Measurements from ENCODE around the gene TLK1.

Gene TLK1

GRCh38 chr2:171044416-171044815 is 116.3 kb downstream of the TLK1 start:
- intact Hi-C loops (cut with DNase I): no loop called here
- DNase-seq: no peak

- no peak for DNase-seq
- intact Hi-C loops (cut with DNase I): no loop called here
Measured at GRCh38 chr2:171042253-171042969, 118.3 kb downstream of the TLK1 start.

DNA sequence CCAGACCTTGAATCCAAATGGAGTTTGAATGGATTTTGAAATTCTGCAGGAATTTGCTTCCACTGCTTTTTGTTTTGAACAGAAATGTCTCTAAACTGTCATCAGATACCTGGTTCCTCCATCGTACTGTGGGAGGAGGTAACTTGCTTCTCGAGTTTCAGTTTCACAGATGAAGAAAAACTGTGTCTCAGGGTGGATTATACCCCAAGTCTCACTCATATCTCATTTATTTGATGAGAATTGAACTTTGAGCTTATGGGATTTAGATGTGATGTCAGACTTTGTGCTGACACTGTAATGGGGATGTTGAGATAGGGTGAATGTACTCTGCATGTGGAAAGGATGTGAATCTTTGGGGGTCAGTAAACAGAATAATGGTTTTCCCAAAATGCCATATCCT is 124.2 kb downstream of the TLK1 start:
- intact Hi-C loops (cut with DNase I): no loop called here

DNA sequence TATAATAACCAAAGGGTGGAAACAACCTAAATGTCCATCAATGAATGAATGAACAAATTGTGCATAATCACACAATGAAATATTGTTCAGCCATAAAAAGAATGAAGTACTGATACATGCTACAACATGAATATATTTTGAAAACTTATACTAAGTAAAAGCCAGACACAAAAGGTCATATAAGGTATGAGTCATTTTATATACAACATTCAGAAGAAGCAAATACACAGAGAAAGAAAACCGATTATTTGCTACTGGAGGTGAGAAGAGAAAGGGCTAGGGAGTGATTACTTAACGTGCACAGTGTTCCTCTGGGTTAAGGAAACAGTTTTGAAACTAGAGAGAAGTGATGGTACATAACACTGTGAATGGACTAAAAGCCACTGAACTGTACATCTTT is 126.4 kb downstream of the TLK1 start:
- no peak for DNase-seq
- intact Hi-C loops (cut with DNase I): no loop called here

More for the DNA sequence above, 124.2 kb downstream of the TLK1 start:
- DNase-seq: no peak

DNA sequence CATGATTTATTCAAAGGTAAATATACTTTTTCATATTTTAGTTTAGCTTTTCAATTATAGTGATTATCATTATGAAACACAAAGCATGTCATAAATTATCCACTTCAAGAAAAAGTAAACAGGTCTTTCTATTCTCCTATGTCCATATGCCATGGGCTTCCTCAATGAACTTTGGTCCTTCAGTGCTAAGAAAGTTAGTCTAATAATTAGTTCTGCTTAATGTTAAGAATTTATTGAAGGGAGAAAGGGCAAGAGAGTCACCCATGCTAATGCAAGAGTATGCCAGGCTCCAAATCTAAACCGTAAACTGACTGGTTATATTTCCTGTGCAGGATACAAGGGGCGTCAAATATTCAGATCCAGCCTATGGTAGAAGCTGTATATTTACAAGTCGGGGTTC is 135.5 kb downstream of the TLK1 start:
- DNase-seq: no peak
- intact Hi-C loops (cut with DNase I): no loop called here

GRCh38 chr2:171018522-171018921 is 142.2 kb downstream of the TLK1 start:
- DNase-seq: no peak
- intact Hi-C loops (cut with DNase I): no loop called here

- intact Hi-C loops (cut with DNase I): no loop called here
- DNase-seq: no peak
Measured at GRCh38 chr2:171016125-171016524, 144.6 kb downstream of the TLK1 start.

GRCh38 chr2:171013851-171014250 is 146.8 kb downstream of the TLK1 start:
- intact Hi-C loops (cut with DNase I): no loop called here
- no peak for DNase-seq

- intact Hi-C loops (cut with DNase I): no loop called here
- no peak for DNase-seq
Measured at GRCh38 chr2:171009386-171009785, 151.3 kb downstream of the TLK1 start.

GRCh38 chr2:171008550-171009205 is 152.0 kb downstream of the TLK1 start:
- no peak for DNase-seq
- intact Hi-C loops (cut with DNase I): no loop called here

DNA sequence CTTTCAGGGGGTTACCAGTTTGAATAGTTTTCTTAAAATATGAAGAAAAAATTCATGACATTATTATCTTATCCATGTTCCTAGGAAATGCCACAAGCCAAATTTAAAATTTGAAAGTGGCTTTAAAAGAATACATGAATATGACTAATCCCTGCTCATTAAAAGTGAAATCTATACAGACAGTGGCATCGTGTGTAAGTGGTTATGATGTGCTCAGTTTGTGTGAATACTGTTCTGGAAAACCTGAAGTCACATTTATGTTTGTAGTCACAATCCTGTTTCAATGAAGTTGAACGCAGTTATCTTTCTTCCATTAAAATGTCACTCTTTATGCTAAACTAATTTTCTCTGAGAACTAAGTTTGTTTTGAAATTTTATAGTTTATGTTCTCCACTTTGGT is 155.9 kb downstream of the TLK1 start:
- DNase-seq: no peak
- intact Hi-C loops (cut with DNase I): no loop called here

DNA sequence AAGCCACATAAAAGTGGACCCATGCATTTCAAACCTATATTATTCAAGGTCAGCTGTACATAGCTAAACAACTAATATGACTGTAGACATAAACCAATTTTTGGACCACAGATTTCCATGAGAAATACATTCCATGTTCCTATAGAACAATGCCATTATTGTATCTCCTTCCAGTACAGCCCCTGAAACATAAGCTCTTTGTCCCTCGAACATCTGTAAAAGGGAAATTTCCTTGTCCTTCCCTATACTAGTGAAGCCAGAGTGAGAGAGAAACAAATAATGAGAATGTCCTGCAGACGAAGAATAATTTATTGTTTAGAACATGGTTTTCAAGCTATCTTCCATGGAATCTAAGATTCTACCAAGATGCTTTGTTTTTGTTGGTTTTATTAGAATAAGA is 156.3 kb downstream of the TLK1 start:
- intact Hi-C loops (cut with DNase I): no loop called here
- DNase-seq: no peak

- no peak for DNase-seq
- intact Hi-C loops (cut with DNase I): no loop called here
Measured at GRCh38 chr2:170999654-171000053, 161.0 kb downstream of the TLK1 start.

DNA sequence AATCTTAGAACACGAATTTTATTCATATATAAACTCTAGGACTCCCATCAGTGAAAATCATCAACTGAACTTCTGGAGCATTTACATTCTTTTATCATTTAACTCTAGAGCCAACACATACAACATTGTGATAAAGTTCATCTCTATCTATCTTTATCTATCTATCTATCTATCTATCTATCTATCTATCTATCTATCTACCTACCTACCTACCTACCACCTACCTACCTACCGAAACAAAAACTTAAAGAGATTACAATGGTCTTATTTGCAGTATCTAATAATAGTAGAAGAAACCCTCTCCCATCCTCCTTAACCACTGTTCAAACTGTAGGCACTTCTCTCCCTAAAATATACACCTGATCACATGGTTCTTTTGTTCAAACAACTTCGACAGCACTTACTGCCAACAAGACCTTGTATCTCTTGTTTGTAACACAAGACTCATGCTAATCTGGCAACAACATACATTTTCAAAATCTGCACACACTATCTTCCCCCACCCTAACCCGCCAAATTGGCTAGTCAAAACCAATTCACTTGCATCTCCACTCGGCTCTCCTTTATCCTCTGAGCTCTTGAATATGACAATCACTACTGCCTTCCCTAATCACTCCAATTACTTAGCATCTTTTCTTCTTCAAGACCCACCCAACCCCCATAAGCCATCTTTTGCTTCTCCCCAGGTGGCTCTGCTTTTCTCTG is 162.6 kb downstream of the TLK1 start:
- DNase-seq: no peak
- intact Hi-C loops (cut with DNase I): no loop called here

DNA sequence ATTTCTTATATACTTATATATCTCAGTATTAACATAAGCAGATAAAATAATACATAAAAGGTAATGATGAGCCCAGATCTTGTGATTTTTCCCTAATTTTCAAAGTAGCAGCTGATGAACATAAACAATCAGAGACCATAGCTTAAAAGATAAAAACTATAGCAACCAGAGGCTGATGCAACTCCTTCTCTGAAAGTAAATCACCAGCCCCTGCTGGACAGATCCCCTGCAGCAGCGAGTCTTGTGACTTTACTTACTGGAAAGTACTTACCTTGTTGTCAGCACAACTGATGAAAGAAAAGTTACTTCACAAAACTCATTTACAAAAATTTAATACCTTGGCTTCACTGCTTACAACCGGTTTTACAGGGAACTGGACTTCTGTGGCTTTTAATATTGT is 164.4 kb downstream of the TLK1 start:
- DNase-seq: no peak
- intact Hi-C loops (cut with DNase I): no loop called here

GRCh38 chr2:170991398-170992182 is 169.1 kb downstream of the TLK1 start:
- DNase-seq: no peak
- intact Hi-C loops (cut with DNase I): no loop called here

GRCh38 chr2:170986566-170987258 is 174.0 kb downstream of the TLK1 start:
- intact Hi-C loops (cut with DNase I): no loop called here
- DNase-seq: no peak

- DNase-seq: no peak
- intact Hi-C loops (cut with DNase I): no loop called here
Measured at GRCh38 chr2:170985407-170985806, 175.3 kb downstream of the TLK1 start.

DNA sequence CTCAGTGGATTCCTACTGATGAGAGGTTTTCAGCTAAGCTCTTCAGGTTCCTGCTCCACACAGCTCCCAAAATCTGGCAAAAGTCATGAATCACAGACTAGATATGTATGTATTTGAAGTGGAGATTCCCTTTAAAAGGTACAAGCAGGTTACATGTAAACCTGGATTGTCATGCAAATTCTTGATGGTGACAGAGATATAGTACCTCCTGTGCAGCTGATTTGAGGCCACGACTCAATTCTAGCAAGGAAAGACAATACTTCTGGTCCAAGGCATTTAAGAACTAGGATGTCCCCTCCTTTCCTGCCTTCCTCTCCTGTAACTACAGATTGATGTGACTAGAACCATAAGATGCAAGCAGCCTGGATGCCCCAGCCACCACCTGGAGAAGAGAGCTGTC is 176.6 kb downstream of the TLK1 start:
- intact Hi-C loops (cut with DNase I): no loop called here
- no peak for DNase-seq
